GM11168 (cell line): Measurements from ENCODE around the gene MEI1.
"Not testable (repeated sequence)": the region's sequence is repeated elsewhere in the genome, so short reads cannot be mapped to it uniquely, and the experiment has no call there.

ENCODE experiments used
- in situ Hi-C: fragments of 300-500 bp; cut with MboI; formaldehyde crosslinking; loops from one replicate; pipeline ENCODE4 v1.12.0; 2022; ENCODE audit warnings: low sequenced_read_pairs; ENCODE audit not compliant: unreplicated experiment

Gene MEI1

GRCh38 chr22:41676134-41676533, 23.2 kb upstream of the MEI1 start:
- in situ Hi-C loops: no loop called here

DNA sequence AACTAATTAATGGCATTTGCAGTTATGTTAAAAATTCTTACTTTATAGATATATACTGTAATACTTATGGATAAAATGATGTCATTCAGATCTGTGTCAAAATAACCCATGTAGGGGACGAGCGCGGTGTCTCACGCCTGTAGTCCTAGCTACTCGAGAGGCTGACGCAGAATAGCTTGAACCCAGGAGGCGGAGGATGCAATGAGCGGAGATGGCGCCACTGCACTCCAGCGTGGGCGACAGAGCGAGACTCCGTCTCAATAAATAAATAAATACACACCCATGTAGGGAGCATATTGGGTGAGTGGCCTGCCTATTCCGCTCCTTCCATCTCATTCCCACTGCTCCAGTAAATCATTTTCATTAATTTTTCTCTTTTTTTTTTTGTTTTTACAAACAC, 17.7 kb upstream of the MEI1 start:
- in situ Hi-C loops: no loop called here

- in situ Hi-C loops: no loop called here
These were observed 17.1 kb upstream of the MEI1 start for GRCh38 chr22:41682033-41682807.

- in situ Hi-C loops: no loop called here
These were observed 16.3 kb upstream of the MEI1 start for GRCh38 chr22:41683052-41683451.

GRCh38 chr22:41683616-41684015, 15.7 kb upstream of the MEI1 start:
- in situ Hi-C loops: no loop called here

DNA sequence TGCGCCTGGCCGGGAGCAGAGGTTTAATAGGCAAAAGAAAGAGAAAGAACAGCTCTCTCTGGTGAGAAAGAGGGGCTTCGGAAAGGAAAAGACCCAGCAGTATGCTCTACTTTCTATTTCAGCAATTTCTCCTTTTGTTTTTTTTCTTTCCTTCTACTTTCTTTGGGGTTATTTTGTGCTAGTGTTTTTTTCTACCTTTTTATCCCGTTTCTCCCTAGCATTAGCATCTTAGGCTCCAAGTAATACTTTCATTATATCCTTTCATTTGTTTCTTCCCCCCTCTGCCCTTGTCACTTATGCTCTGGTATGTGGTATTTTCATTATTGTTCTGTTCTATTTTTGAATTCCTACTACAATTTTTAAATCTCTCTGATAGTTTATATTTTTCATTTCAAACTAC, 15.1 kb upstream of the MEI1 start:
- in situ Hi-C loops: no loop called here

DNA sequence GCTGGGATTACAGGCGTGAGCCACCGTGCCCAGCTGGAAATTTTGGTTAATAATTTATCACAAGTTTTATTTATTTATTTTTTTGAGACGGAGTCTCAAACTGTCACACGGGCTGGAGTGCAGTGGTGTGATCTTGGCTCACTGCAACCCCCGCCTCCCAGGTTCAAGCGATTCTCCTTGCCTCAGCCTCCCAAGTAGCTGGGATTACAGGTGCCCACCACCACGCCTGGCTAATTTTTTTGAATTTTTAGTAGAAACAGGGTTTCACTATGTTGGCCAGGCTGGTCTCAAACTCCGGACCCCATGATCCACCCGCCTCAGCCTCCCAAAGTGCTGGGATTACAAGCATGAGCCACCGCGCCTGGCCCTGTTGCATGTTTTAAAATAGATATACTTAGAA, 12.4 kb upstream of the MEI1 start:
- in situ Hi-C loops: not testable (repeated sequence)

DNA sequence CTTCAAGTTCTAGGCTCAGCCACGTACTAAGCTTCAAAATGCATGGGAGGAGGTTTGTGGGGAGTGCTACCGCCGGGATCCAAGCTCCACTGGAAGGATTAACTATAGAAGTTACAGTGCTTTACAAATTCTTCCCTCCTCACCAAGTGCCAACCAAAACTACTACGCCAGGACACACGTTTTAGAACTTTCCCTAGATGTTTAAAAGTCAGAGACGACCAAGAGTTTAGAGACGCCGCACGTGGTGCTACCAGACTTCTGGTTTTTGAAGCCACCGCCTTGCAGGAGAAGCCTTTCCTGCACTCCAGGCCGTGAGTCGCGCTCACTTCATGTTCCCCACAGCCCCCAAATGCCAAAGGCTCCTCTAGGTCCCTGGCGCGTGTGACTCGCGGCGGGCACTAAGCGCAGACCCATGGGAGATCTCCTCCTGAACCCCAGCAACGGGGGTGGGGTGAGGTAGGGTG, 11.4 kb upstream of the MEI1 start:
- in situ Hi-C loops: no loop called here

DNA sequence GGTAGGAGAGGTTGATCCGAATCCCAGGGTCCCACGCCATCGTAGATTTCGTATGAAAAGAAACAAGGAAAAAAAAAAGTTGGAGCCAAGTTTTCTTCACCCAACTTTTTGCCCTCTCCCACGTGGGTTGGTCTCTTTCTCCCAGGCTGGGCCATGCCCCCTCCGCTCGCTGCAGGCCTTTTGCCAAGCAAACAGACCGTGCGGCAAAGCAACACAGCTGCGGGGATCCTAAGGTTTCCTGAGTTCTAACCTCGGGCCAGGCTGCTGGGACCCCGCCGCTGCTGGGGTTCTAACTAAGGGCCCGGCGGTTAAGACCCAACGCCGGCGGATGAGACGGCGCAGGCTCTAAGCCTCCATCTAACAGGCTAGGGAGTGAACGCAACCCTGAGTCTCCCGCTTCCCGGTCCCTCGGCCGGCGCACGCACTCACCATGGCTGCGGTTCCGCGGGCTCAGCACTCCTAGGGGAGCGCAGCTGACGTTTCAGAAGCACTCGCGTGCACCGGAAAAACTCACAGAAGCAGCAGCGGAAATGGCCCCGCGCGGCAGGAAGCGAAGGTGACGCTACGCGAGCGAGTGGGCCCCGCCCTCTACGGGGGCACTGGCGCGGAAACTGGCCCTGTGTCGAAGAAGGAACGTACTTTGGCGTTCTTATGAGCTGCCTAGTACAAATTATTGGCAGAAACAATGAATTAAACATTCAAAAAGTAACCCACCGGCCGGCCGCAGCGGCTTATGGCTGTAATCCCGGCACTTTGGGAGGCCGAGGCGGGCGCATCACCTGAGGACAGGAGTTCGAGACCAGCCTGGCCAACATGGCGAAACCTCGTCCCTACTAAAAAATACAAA, 10.7 kb upstream of the MEI1 start, which contains the start of gene SNU13:
Gene SNU13, minus strand, starts transcription at position 503 of the 847 bp plus-strand sequence. Its CDS starts 71 bp downstream, at position 432.
- in situ Hi-C loops: no loop called here

DNA sequence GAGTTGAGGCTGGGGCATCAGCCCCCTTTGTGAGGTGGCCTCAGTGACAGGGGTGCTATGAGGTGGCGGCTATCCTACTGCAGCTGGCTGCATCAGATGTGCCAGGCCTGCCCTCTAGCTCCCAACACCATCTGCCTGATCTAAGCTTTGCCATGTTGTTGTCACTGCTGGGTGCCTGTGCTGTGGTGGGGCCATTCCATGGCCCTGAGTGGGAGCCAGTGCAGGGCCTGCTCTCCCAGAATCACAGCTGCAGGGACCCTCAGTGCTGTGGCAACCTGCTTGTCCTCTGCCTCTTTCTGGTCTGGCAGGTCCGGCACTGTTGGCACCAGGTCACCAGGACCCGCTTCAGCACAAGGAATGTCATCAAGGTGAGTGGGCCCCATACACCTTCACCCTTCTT, 8.8 kb upstream of the MEI1 start:
- in situ Hi-C loops: loop anchor here (10.0 kb wide), 1 partner anchor 94 kb away; no protein-coding TSS in a partner anchor

- in situ Hi-C loops: loop anchor here (5.0 to 10.0 kb wide), 2 partner anchors 90 to 247 kb away; no protein-coding TSS in a partner anchor
These were observed 4.1 kb upstream of the MEI1 start for GRCh38 chr22:41695211-41695610.

- in situ Hi-C loops: loop anchor here (5.0 to 10.0 kb wide), 2 partner anchors 88 to 246 kb away; no protein-coding TSS in a partner anchor
These were observed 2.6 kb upstream of the MEI1 start for GRCh38 chr22:41696703-41697102.

GRCh38 chr22:41697126-41697775, 2.1 kb upstream of the MEI1 start:
- in situ Hi-C loops: loop anchor here (5.0 to 10.0 kb wide), 2 partner anchors 88 to 245 kb away; no protein-coding TSS in a partner anchor

DNA sequence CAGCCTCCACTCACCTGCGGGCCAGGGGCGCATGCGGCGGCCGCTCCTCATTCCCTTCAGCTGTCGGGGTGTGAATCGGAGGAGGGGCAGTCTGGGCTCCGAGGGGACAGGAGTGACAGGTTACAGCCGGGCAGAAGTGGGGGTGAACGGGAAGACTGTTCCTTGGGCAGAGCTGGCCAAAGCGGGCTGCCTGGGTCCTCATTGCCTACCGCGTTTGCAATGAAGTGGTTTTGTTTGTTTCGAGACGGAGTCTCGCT, 733 bp downstream of the MEI1 start:
- in situ Hi-C loops: no loop called here

GRCh38 chr22:41702763-41703162, 3.5 kb downstream of the MEI1 start:
- in situ Hi-C loops: no loop called here

DNA sequence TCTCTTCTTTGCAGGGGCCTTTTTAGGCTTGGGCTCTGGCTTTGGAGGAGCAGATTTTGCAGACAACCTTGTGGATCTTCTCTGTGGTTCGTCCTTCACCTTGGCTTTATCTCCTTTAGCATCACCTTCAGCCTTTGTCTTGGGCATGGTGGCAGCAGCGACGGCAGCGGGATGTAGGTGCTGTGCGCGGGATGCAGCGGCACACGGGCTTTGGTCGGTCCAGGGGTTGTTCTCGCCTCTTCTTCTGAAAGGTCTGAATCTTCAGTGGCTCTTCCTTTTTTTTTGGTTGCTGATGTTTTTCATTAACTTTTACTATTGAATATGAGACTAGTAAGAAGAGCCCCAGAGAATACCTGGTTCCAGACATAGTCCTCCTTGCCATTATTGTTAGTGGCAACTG, 10.0 kb downstream of the MEI1 start:
- in situ Hi-C loops: no loop called here

DNA sequence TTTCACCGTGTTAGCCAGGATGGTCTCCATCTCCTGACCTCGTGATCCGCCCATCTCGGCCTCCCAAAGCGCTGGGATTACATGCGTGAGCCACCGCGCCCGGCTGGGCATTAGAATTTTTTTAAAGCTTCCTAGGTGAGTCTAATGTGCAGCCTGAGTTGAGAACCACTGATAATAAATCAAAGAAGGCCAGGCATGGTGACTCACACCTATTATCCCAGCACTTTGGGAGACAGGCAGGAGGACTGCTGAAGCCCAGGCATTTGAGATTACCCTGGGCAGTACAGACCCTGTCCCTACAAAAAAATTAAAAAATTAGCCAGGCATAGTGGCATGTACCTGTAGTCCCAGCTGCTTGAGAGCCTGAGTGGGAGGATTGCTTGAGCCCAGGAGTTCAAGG, 13.7 kb downstream of the MEI1 start:
- in situ Hi-C loops: no loop called here

GRCh38 chr22:41722496-41722895, 23.2 kb downstream of the MEI1 start:
- in situ Hi-C loops: no loop called here

GRCh38 chr22:41725510-41726110, 26.3 kb downstream of the MEI1 start:
- in situ Hi-C loops: no loop called here

GRCh38 chr22:41731609-41732008, 32.3 kb downstream of the MEI1 start:
- in situ Hi-C loops: no loop called here
